PC-3 (cell line): ENCODE data around the gene PTPRD. TPM values are rescaled to one million over a fixed set of nuclear protein-coding genes. Genes with fewer than 3 reads are reported as not detected.

Experiments used
- ATAC-seq: fragments of 200-7000 bp; cut with Tn5 transposase; 2 replicates; pipeline ENCODE4 v1.9.1; 2020; ENCODE audit warnings: mild to moderate bottlenecking, moderate library complexity
- BruUV-seq: library from RNA; stranded (reverse); fragments of 400-500 nt; replicated peaks from 2 replicates; lab custom pipeline; 2021; lab: Mats Ljungman, UMichigan
- CTCF ChIA-PET: fragments of 300-600 bp; sonication (Branson Sonifier 250); formaldehyde crosslinking; loops from one replicate; lab custom pipeline; 2022; ENCODE audit warnings: antibody characterized with exemption; lab: Charles Lee
- POLR2A ChIA-PET: fragments of 300-600 bp; sonication (Branson Sonifier 250); formaldehyde crosslinking; loops from one replicate; lab custom pipeline; 2022; ENCODE audit warnings: antibody characterized with exemption; ENCODE audit not compliant: unreplicated experiment; lab: Charles Lee
- DNase-seq: peaks from one replicate; pipeline ENCODE4 v3.0.0-alpha.2; 2015
- H2AFZ ChIP-seq: fragments of 300-600 bp; sonication (generic); 2 replicates; pipeline ENCODE4 v1.6.0; 2016; ENCODE audit warnings: antibody characterized with exemption, low read length
- H3F3A ChIP-seq: fragments of 300-600 bp; sonication (generic); one replicate; pipeline ENCODE4 v1.6.0; 2017; ENCODE audit warnings: antibody characterized with exemption, low read length, control low read depth, mild to moderate bottlenecking; ENCODE audit not compliant: unreplicated experiment
- H3K27ac ChIP-seq: fragments of 300-600 bp; sonication (generic); 2 replicates; pipeline ENCODE4 v1.5.1; 2016; ENCODE audit warnings: mild to moderate bottlenecking, low read length
- H3K27me3 ChIP-seq: fragments of 300-600 bp; sonication (generic); 2 replicates; pipeline ENCODE4 v1.6.1; 2016; ENCODE audit warnings: low read length, mixed read lengths
- H3K36me3 ChIP-seq: fragments of 300-600 bp; sonication (generic); 2 replicates; pipeline ENCODE4 v1.6.1; 2016; ENCODE audit warnings: low read depth, mixed run types, low read length, mixed read lengths
- H3K4me1 ChIP-seq: fragments of 300-600 bp; sonication (generic); 2 replicates; pipeline ENCODE4 v1.5.1; 2016; ENCODE audit warnings: low read length; ENCODE audit not compliant: insufficient read depth
- H3K4me2 ChIP-seq: fragments of 300-600 bp; sonication (generic); 2 replicates; pipeline ENCODE4 v1.6.0; 2016; ENCODE audit warnings: low read length
- H3K4me3 ChIP-seq: fragments of 300-600 bp; sonication (generic); 2 replicates; pipeline ENCODE4 v1.5.1; 2016; ENCODE audit warnings: mild to moderate bottlenecking, low read length, mixed read lengths
- H3K79me2 ChIP-seq: fragments of 300-600 bp; sonication (generic); 2 replicates; pipeline ENCODE4 v1.6.1; 2017; ENCODE audit warnings: low read length, mixed read lengths
- H3K9ac ChIP-seq: fragments of 300-600 bp; sonication (generic); 2 replicates; pipeline ENCODE4 v1.6.0; 2016; ENCODE audit warnings: mild to moderate bottlenecking, low read length
- H3K9me2 ChIP-seq: fragments of 300-600 bp; sonication (generic); replicated peaks from 2 replicates; pipeline ENCODE4 v1.6.1; 2016; ENCODE audit warnings: mixed run types, low read length, mixed read lengths
- H3K9me3 ChIP-seq: fragments of 300-600 bp; sonication (generic); 2 replicates; pipeline ENCODE4 v1.6.1; 2016; ENCODE audit warnings: low read length, mixed read lengths
- H4K20me1 ChIP-seq: fragments of 300-600 bp; sonication (generic); 2 replicates; pipeline ENCODE4 v1.6.1; 2016; ENCODE audit warnings: low read length, mixed read lengths
- EZH2 ChIP-seq: fragments of 300-600 bp; sonication (generic); IDR thresholded peaks from one replicate; pipeline ENCODE4 v1.6.1; 2017; ENCODE audit warnings: antibody characterized with exemption, mild to moderate bottlenecking, low read length; ENCODE audit not compliant: unreplicated experiment
- EZH2phosphoT487 ChIP-seq: fragments of 300-600 bp; sonication (generic); IDR thresholded peaks from 2 replicates; pipeline ENCODE4 v1.6.1; 2018; ENCODE audit warnings: mild to moderate bottlenecking, antibody characterized with exemption, low read length, borderline replicate concordance
- intact Hi-C: fragments of 100-400 bp; cut with micrococcal nuclease; formaldehyde crosslinking; loops from 2 replicates; pipeline ENCODE4 v1.9.0; 2023
- total RNA-seq: library from RNA; depleted of rRNA; stranded (reverse); fragments of >200 nt; gene quantifications from 2 replicates; pipeline ENCODE4 v1.2.3, GENCODE V29; 2014
- TF ChIP-seq, protein P1 (sequence below): fragments of 300-600 bp; sonication (generic); conservative IDR thresholded peaks from 2 replicates; pipeline ENCODE4 v1.5.1; 2017; ENCODE audit warnings: antibody characterized with exemption, low read depth, mild to moderate bottlenecking, low read length

The PTPRD gene
- total RNA-seq, 1 experiment from 2014 or later = not detected

DNA sequence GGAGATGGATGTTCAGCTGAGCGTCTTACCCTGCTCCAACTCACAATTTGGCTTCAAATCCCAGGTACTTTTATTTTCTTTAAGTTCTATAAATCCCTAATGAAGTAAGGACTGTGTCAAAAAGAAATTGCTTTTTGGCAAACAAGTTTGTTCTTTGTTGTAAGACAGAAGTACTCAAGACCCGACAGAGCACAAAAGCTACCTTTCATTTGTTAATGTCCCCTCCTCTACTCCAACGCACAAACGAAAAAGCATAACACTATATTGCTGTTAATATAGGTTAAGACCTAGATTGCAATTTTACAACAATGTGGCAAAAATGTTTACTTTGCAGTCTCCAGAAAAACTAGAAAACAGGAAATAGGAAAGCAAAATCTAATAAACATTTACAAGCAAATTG is 2217.8 kb downstream of the PTPRD start:
- Histone ChIP-seq H3K4me2 (no peak overlapping the region), H2AFZ (no peak overlapping the region), H3K27ac (no peak overlapping the region), H3K79me2 (no peaks in the 10 kb centered on the region), H3K9ac (no peak overlapping the region), H4K20me1 (no peaks in the 10 kb centered on the region), H3K9me2 (no peaks in the 10 kb centered on the region), H3K27me3 (no peaks in the 10 kb centered on the region), H3K4me1 (no peaks in the 10 kb centered on the region), H3K36me3 (no peaks in the 10 kb centered on the region), H3K9me3 (no peaks in the 10 kb centered on the region), H3K4me3 (no peak overlapping the region), H3F3A (no peaks in the 10 kb centered on the region)
- ChIA-PET POLR2A (no interaction called here), CTCF (no interaction called here)
- intact Hi-C loops = no loop called here
- no peak for DNase-seq
- TF ChIP-seq EZH2phosphoT487 (no peak), EZH2 (no peak)
- TF ChIP-seq, protein P1, sequence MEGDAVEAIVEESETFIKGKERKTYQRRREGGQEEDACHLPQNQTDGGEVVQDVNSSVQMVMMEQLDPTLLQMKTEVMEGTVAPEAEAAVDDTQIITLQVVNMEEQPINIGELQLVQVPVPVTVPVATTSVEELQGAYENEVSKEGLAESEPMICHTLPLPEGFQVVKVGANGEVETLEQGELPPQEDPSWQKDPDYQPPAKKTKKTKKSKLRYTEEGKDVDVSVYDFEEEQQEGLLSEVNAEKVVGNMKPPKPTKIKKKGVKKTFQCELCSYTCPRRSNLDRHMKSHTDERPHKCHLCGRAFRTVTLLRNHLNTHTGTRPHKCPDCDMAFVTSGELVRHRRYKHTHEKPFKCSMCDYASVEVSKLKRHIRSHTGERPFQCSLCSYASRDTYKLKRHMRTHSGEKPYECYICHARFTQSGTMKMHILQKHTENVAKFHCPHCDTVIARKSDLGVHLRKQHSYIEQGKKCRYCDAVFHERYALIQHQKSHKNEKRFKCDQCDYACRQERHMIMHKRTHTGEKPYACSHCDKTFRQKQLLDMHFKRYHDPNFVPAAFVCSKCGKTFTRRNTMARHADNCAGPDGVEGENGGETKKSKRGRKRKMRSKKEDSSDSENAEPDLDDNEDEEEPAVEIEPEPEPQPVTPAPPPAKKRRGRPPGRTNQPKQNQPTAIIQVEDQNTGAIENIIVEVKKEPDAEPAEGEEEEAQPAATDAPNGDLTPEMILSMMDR = no peak
- ATAC-seq = no peak
- no TSS peak for BruUV-seq

DNA sequence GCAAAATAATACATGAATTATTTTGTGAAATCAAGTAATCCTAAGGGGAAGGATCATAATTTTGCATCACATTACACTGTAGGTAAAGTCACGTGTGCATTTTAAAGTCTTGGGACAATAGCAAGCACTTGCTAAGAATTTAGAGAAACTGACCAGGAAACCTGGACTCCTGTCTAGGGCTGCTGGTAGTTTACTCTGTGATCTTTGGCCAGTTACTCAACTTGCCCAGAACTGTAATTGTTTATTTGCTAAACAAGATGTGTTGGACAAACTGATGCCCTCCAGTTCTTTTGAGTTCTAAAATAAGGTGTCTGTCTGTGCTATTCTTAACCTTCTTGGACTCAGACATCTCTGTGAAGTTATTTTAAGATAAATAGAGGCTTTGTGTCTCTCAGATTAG is 2218.5 kb downstream of the PTPRD start:
- DNase-seq (no peak), ATAC-seq (no peak)
- no peaks in the 10 kb centered on the region for H3K9me3 ChIP-seq
- H2AFZ ChIP-seq = no peak overlapping the region
- no peaks in the 10 kb centered on the region for H3F3A ChIP-seq
- H3K27ac ChIP-seq = no peak overlapping the region
- no peaks in the 10 kb centered on the region for H3K27me3 ChIP-seq
- no peak overlapping the region for H3K4me3 ChIP-seq
- TF ChIP-seq EZH2 (no peak), EZH2phosphoT487 (no peak)
- TF ChIP-seq, protein P1 = no peak
- BruUV-seq = no TSS peak
- H3K79me2 ChIP-seq = no peaks in the 10 kb centered on the region
- intact Hi-C loops = no loop called here
- no peak overlapping the region for H3K4me2 ChIP-seq
- ChIA-PET CTCF (no interaction called here), POLR2A (no interaction called here)
- no peaks in the 10 kb centered on the region for H3K4me1 ChIP-seq
- no peaks in the 10 kb centered on the region for H4K20me1 ChIP-seq
- H3K9me2 ChIP-seq = no peaks in the 10 kb centered on the region
- H3K36me3 ChIP-seq = no peaks in the 10 kb centered on the region
- no peak overlapping the region for H3K9ac ChIP-seq

DNA sequence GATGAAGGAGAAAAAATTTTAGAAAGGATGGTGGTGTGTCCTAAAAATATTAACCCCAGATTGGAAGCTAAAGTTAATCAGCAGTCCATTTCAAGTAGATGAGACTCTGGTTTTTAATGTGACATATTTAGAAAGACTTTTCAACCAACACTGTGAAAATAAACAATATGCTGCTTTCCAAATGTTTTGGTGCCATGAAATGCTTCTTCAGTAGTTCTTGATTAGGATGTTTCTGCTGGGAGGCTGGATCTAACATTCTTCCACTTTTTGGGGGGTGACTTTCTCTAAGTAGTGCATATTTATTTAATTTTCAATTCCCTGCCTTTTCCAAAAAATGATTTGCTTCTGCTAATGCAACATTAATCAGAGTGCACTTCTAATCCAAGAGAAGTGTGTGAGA is 2219.9 kb downstream of the PTPRD start:
- Histone ChIP-seq H3K4me2 (no peak overlapping the region), H3F3A (no peaks in the 10 kb centered on the region), H3K79me2 (no peaks in the 10 kb centered on the region), H3K9me2 (no peaks in the 10 kb centered on the region), H3K9me3 (0 out of 2 replicates have a peak, but pooled peaks cover 3% of the 10 kb centered on the region), H4K20me1 (no peaks in the 10 kb centered on the region), H3K4me1 (no peaks in the 10 kb centered on the region), H3K27me3 (no peaks in the 10 kb centered on the region), H3K4me3 (no peak overlapping the region), H3K36me3 (no peaks in the 10 kb centered on the region), H2AFZ (no peak overlapping the region), H3K27ac (no peak overlapping the region), H3K9ac (no peak overlapping the region)
- ATAC-seq (no peak), DNase-seq (no peak)
- ChIA-PET CTCF (no interaction called here), POLR2A (no interaction called here)
- intact Hi-C loops = no loop called here
- TF ChIP-seq, protein P1 = no peak
- TF ChIP-seq EZH2 = no peak
- TF ChIP-seq EZH2phosphoT487 = no peak
- no TSS peak for BruUV-seq
